Fibroblast of villous mesenchyme (primary cell): ENCODE data around the gene PEX11A. TPM values are rescaled to one million over a fixed set of nuclear protein-coding genes. Genes with fewer than 3 reads are reported as not detected.

Source experiments
- DNase-seq: peaks from one replicate; pipeline ENCODE4 v3.0.0-alpha.2; 2010; ENCODE audit warnings: low read depth
- H3K4me3 ChIP-seq: 2 replicates; pipeline ENCODE4 v1.5.1; 2011; ENCODE audit warnings: low read depth, mild to moderate bottlenecking, low read length
- total RNA-seq: library from RNA; depleted of rRNA; stranded (reverse); fragments of >200 nt; gene quantifications from 2 replicates; pipeline ENCODE4 v1.2.3, GENCODE V29; 2012
- TF ChIP-seq, protein P1 (sequence below): IDR thresholded peaks from 2 replicates; pipeline ENCODE4 v1.5.1; 2012; ENCODE audit warnings: low read depth, mild to moderate bottlenecking, low read length; ENCODE audit not compliant: insufficient read depth

PEX11A gene
- total RNA-seq, 1 donor: 8.2 TPM

DNA sequence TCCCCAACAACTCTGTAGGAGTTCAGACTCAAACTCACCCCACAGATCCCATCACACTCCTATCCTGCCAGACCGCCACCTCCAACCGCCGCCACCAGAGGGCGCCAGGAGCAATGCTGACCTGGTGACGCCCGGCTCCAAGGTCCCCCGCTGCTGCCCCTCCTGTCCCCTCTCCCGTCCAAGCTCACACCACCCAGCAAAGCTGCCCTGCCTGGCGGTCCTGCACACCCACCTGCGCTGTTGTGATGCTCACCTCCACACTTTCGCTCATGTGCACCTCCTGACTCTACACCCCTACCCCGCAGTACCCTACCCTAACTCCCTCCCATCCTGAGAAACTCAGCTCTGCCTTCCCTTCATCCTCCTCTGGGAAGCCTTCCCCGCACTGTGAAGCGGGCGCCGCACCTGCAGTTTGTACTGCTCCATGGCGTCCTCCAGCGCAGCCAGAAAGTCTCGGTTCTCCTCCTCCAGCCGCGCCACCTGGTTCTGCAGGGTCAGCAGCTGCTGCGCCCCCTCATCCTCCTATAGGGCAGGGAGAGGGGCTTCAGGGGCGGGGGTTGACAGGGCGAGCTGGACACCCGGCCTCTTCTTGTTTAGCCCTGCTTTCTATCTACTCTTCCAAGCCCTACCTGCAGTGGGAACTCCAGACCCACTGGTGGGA is 43.2 kb downstream of the PEX11A start:
- DNase-seq: peak; percentile 52
- no peak overlapping the region for H3K4me3 ChIP-seq
- TF ChIP-seq, protein P1, sequence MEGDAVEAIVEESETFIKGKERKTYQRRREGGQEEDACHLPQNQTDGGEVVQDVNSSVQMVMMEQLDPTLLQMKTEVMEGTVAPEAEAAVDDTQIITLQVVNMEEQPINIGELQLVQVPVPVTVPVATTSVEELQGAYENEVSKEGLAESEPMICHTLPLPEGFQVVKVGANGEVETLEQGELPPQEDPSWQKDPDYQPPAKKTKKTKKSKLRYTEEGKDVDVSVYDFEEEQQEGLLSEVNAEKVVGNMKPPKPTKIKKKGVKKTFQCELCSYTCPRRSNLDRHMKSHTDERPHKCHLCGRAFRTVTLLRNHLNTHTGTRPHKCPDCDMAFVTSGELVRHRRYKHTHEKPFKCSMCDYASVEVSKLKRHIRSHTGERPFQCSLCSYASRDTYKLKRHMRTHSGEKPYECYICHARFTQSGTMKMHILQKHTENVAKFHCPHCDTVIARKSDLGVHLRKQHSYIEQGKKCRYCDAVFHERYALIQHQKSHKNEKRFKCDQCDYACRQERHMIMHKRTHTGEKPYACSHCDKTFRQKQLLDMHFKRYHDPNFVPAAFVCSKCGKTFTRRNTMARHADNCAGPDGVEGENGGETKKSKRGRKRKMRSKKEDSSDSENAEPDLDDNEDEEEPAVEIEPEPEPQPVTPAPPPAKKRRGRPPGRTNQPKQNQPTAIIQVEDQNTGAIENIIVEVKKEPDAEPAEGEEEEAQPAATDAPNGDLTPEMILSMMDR: peak; percentile 85

- no peak overlapping the region for H3K4me3 ChIP-seq
- TF ChIP-seq, protein P1: no peak
- DNase-seq: no peak
Measured at GRCh38 chr15:89646416-89647141, 44.0 kb downstream of the PEX11A start.

DNA sequence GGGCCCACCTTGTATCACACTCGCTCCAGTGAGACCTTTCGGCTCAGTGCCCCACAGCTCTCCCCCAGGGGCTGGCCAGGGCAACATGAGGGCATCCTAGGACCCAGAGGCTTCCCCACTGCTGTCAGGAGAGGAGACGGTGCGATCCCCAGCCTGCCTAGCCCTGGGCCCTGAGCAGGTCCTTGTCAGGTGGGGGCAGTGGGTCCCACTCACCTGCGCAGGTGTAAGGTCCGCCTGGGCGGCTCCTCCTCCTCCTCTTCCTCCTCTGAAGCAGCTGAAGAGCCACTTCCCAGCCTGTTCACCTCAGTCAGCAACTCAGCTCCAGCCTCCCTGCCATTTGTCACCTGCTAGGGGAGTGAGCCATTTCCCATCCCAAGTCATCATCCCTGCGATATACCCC is 44.9 kb downstream of the PEX11A start:
- no peak overlapping the region for H3K4me3 ChIP-seq
- no peak for DNase-seq
- TF ChIP-seq, protein P1: no peak

DNA sequence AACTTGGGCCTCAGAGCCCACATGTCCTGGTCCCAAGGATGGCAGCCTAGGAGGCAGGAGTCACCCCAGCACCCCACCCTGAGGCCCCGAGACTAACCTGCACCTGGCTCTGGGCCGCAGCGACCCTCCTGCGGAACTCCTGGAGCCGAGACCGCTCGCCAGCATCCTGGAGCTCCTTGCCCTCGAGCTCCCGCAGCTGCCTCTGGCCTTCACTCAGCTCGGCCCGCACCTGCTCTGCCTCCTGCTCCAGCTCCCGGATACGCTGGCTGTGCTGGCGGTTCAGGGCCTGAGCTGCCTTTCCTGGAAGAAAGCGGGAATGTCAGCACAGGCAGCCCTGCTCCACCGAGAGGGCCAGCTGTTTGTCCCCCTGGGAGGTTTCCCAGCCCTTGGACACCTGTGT is 48.4 kb downstream of the PEX11A start:
- no peak for DNase-seq
- TF ChIP-seq, protein P1: no peak
- H3K4me3 ChIP-seq: no peak overlapping the region

DNA sequence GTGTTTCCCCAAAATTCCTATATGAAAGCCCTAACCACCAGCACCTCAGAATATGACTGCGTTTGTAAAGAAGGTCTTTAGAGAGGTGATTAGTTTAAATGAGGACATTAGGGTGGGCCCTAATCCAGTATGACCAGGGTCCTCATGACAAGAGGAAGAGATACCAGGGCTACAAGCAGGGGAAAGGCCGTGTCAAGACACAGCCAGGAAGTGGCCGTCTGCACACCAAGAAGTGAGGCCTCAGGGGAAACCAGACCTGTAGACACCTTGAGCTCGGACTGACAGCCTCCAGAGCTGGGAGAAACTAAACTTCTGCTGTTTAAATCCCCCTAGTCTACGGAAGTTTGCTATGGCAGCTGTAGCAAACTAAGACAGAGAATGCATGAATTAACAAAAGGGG is 49.5 kb downstream of the PEX11A start:
- TF ChIP-seq, protein P1: no peak
- no peak overlapping the region for H3K4me3 ChIP-seq
- no peak for DNase-seq

GRCh38 chr15:89640245-89640644 is 50.3 kb downstream of the PEX11A start:
- TF ChIP-seq, protein P1: no peak
- DNase-seq: no peak
- H3K4me3 ChIP-seq: no peak overlapping the region
